A549 (cell line): ENCODE results near the gene SORT1. TPM values are rescaled to one million over a fixed set of nuclear protein-coding genes. Genes with fewer than 3 reads are reported as not detected.

Experiments used
- ATAC-seq, 2 experiments: fragments of 200-7000 bp in 1 of 2; fragments of >200 bp in 1 of 2; cut with Nextera tagmentation in 1 of 2; cut with Tn5 transposase in 1 of 2; 3 replicates each; pipeline versions ENCODE4 v1.8.0 to v1.9.1; 2018 to 2020; ENCODE audit warnings: mild to moderate bottlenecking in 1 of 2, moderate library complexity in 1 of 2
- CTCF ChIA-PET: fragments of 300-600 bp; sonication (Branson Sonifier 250); formaldehyde crosslinking; extraction: SDS; loops from one replicate; lab custom pipeline; 2021; ENCODE audit warnings: antibody characterized with exemption, inconsistent platforms; lab: Yijun Ruan, JAX
- POLR2A ChIA-PET: fragments of 350-600 bp; formaldehyde crosslinking; extraction: SDS; loops from one replicate; lab custom pipeline; 2021; ENCODE audit warnings: antibody characterized with exemption, inconsistent platforms; lab: Yijun Ruan, JAX
- DNase-seq, 2 experiments: peaks; one replicate each; pipeline versions ENCODE4 v3.0.0 to v3.0.0-alpha.2; 2011 to 2016; ENCODE audit warnings: low read depth in 1 of 2, low spot score in 1 of 2
- FAIRE-seq: peaks from 2 replicates; lab custom pipeline; 2011; peaks lifted over from hg19 to GRCh38; lab: Jason Lieb, UNC
- H3K27ac ChIP-seq, 2 experiments: fragments of >200 bp; sonication (Bioruptor Twin); formaldehyde crosslinking; 3 replicates each; pipeline ENCODE4 v1.5.1; 2016 to 2017
- H3K4me1 ChIP-seq: fragments of >200 bp; sonication (Bioruptor Twin); formaldehyde crosslinking; 3 replicates; pipeline ENCODE4 v1.6.1; 2016
- H3K4me2 ChIP-seq: fragments of >200 bp; sonication (Bioruptor Twin); formaldehyde crosslinking; 3 replicates; pipeline ENCODE4 v1.6.1; 2016
- H3K4me3 ChIP-seq: fragments of >200 bp; sonication (Bioruptor Twin); formaldehyde crosslinking; 3 replicates; pipeline ENCODE4 v1.5.1; 2016
- H3K9me3 ChIP-seq: fragments of >200 bp; sonication (Bioruptor Twin); formaldehyde crosslinking; 3 replicates; pipeline ENCODE4 v1.6.1; 2016
- BHLHE40 ChIP-seq: IDR thresholded peaks from 2 replicates; pipeline ENCODE4 v1.6.1; 2012; ENCODE audit warnings: low read depth, low read length, inconsistent platforms
- CHD4 ChIP-seq: fragments of 200-600 bp; sonication (generic); IDR thresholded peaks from 2 replicates; pipeline ENCODE4 v1.6.1; 2016; ENCODE audit warnings: antibody characterized with exemption, mild to moderate bottlenecking, borderline replicate concordance
- EHF ChIP-seq: fragments of 250-450 bp; sonication (Bioruptor Pico); IDR thresholded peaks from 2 replicates; pipeline ENCODE4 v1.5.0; 2020; ENCODE audit warnings: mild to moderate bottlenecking
- FOSL2 ChIP-seq, 2 experiments: fragments of 450-650 bp in 1 of 2; fragments of >200 bp in 1 of 2; sonication (Bioruptor Twin) in 1 of 2; formaldehyde crosslinking; IDR thresholded peaks; 2 replicates each; pipeline versions ENCODE4 v1.5.0 to v1.6.1; 2016 to 2020; ENCODE audit warnings: mild to moderate bottlenecking in 1 of 2, moderate library complexity in 1 of 2
- HDAC2 ChIP-seq: fragments of 200-600 bp; sonication (generic); IDR thresholded peaks from 2 replicates; pipeline ENCODE4 v1.6.1; 2016
- HOXB13 ChIP-seq: fragments of 250-450 bp; sonication (Bioruptor Pico); IDR thresholded peaks from 2 replicates; pipeline ENCODE4 v1.5.0; 2020; ENCODE audit warnings: low read depth, mild to moderate bottlenecking, moderate library complexity
- KDM5A ChIP-seq: fragments of 200-600 bp; sonication (generic); IDR thresholded peaks from 2 replicates; pipeline ENCODE4 v1.6.1; 2016; ENCODE audit warnings: antibody characterized with exemption, mild to moderate bottlenecking
- MAZ ChIP-seq: fragments of 150-350 bp; IDR thresholded peaks from 2 replicates; pipeline ENCODE4 v1.6.1; 2014; ENCODE audit warnings: antibody characterized with exemption, low read depth, low read length, borderline replicate concordance
- POLR2A ChIP-seq: IDR thresholded peaks from 2 replicates; pipeline ENCODE4 v1.6.1; 2012; ENCODE audit warnings: mild to moderate bottlenecking, low read length
- POLR2AphosphoS2 ChIP-seq: conservative IDR thresholded peaks from 2 replicates; pipeline ENCODE4 v1.6.1; 2012; ENCODE audit warnings: low read length, improper control_type of control experiment, inconsistent platforms
- RAD21 ChIP-seq, 2 experiments: fragments of >200 bp in 1 of 2; sonication (Bioruptor Twin) in 1 of 2; formaldehyde crosslinking in 1 of 2; IDR thresholded peaks in 1 of 2; conservative IDR thresholded peaks in 1 of 2; 2 replicates in 1 of 2; 3 replicates in 1 of 2; pipeline ENCODE4 v1.6.1; 2012 to 2018; ENCODE audit warnings: inconsistent platforms in 1 of 2
- RNF2 ChIP-seq: fragments of 200-600 bp; sonication (generic); IDR thresholded peaks from 2 replicates; pipeline ENCODE4 v1.6.1; 2016; ENCODE audit warnings: low read depth, mild to moderate bottlenecking, antibody characterized with exemption, moderate library complexity, borderline replicate concordance
- SMC3 ChIP-seq: fragments of >200 bp; sonication (Bioruptor Twin); formaldehyde crosslinking; IDR thresholded peaks from 3 replicates; pipeline ENCODE4 v1.6.1; 2018; ENCODE audit warnings: inconsistent platforms
- ZSCAN20 ChIP-seq: fragments of 250-450 bp; sonication (Bioruptor Pico); IDR thresholded peaks from 2 replicates; pipeline ENCODE4 v1.8.0; 2022; ENCODE audit warnings: mild to moderate bottlenecking, moderate library complexity
- WGBS: methylation state at CpG from one replicate; pipeline ENCODE4 v1.1.6; 2017; ENCODE audit errors: missing lambda C conversion rate; 5-methylcytosine and 5-hydroxymethylcytosine counted together
- polyA plus RNA-seq, 4 experiments: library from polyadenylated mRNA; depleted of rRNA in 3 of 4; stranded (reverse); fragments of >200 nt; fragmentation: RNase III in 1 of 4; extraction: RNeasy Plus Mini Kit Qiagen cat#74134 plus additional on column Dnase treatment in 1 of 4; gene quantifications; 2 replicates in 3 of 4; 3 replicates in 1 of 4; pipeline ENCODE4 v1.2.3, GENCODE V29; 2011 to 2017
- TF ChIP-seq, protein P1 (sequence below): IDR thresholded peaks from 2 replicates; pipeline ENCODE4 v1.6.1; 2012; ENCODE audit warnings: low read depth, borderline replicate concordance
- TF ChIP-seq, protein P2 (sequence below): fragments of 150-350 bp; IDR thresholded peaks from 2 replicates; pipeline ENCODE4 v1.6.1; 2014; ENCODE audit warnings: low read depth, mild to moderate bottlenecking, low read length
- TF ChIP-seq, protein P3 (sequence below): fragments of 250-450 bp; sonication (Bioruptor Pico); IDR thresholded peaks from 2 replicates; pipeline ENCODE4 v1.5.0; 2020; ENCODE audit warnings: low read depth, mild to moderate bottlenecking, moderate library complexity
- TF ChIP-seq, protein P4 (sequence below): fragments of 250-450 bp; sonication (Bioruptor Pico); IDR thresholded peaks from 2 replicates; pipeline ENCODE4 v1.5.0; 2021; ENCODE audit warnings: mild to moderate bottlenecking, moderate library complexity, borderline replicate concordance
- TF ChIP-seq, protein P5 (sequence below): fragments of >200 bp; sonication (Bioruptor Twin); formaldehyde crosslinking; IDR thresholded peaks from 3 replicates; pipeline ENCODE4 v1.6.1; 2016

Gene SORT1
- polyA plus RNA-seq, 2 of the 4 experiments (the other 2 are of a cell fraction): 6.0 to 14.7 TPM

DNA sequence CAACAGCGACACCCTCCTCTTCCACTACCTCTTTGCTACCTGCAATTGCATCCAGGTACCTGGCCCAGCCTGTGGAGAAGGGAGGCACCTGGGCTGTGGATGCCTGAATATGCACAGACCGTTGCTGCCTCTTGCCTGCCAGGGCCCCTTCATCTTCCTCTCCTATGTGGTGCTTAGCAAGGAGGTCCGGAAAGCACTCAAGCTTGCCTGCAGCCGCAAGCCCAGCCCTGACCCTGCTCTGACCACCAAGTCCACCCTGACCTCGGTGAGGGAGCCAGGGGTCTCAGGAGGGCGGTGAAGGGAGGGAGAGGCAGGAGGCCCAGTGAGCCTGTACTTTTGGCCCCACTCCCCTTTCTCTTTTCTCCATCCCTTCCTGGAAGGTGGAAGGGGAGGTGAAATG, 126.3 kb downstream of the SORT1 start (continued):
- TF ChIP-seq CHD4: no peak
- no peak for TF ChIP-seq BHLHE40

DNA sequence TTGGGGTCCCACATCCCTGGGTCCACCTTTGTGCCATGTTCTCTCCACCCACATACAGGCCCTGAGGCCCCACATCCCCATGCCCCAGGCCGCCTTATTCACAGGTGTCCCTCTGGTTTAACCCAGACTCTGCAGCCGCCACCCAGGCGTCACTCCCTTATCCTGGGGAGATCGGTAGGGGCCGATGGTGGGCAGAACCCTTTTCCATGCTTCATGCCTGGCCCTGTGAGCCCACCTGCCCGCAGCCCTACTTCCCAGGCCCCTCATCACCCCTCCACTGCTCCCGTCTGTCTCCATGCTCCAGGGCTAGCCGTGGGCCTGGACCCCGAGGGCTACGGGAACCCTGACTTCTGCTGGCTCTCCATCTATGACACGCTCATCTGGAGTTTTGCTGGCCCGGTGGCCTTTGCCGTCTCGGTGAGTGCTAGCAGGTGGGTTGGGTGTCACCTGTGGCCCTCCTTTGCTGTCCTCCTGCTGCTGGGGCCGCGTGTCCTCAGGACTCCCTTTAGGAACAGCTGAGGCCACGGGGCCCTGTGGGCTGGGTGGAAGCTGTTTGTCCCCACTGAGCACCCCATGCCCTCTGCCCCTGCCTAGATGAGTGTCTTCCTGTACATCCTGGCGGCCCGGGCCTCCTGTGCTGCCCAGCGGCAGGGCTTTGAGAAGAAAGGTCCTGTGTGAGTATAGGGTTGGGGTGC, 126.9 kb downstream of the SORT1 start:
- FAIRE-seq (no peak), ATAC-seq (no peak), DNase-seq (no peak)
- Histone ChIP-seq H3K4me2 (no peak overlapping the region), H3K27ac (peak overlapping the region in 1 of 2 experiments; percentile 99; a peak in 1 of 6 replicates), H3K9me3 (no peaks in the 10 kb centered on the region), H3K4me3 (no peak overlapping the region), H3K4me1 (peaks cover 30% of the 10 kb centered on the region)
- ChIA-PET POLR2A (no interaction called here), CTCF (no interaction called here)
- WGBS: 95% methylated on average over 9 of the region's 20 CpGs
- TF ChIP-seq, protein P1, sequence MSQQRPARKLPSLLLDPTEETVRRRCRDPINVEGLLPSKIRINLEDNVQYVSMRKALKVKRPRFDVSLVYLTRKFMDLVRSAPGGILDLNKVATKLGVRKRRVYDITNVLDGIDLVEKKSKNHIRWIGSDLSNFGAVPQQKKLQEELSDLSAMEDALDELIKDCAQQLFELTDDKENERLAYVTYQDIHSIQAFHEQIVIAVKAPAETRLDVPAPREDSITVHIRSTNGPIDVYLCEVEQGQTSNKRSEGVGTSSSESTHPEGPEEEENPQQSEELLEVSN: no peak
- TF ChIP-seq POLR2AphosphoS2 (no peak), KDM5A (no peak), SMC3 (no peak), ZSCAN20 (CRISPR knock-in tag) (no peak), HDAC2 (no peak), FOSL2 (IDR thresholded peaks at IDR 0.05) (no peak), FOSL2 (CRISPR knock-in tag; IDR thresholded peaks at IDR 0.05) (no peak), RNF2 (no peak), EHF (CRISPR knock-in tag) (no peak), RAD21 (conservative IDR thresholded peaks at IDR 0.05 in 1 of 2, IDR thresholded peaks at IDR 0.05 in 1 of 2) (no peak)
- TF ChIP-seq, protein P2, sequence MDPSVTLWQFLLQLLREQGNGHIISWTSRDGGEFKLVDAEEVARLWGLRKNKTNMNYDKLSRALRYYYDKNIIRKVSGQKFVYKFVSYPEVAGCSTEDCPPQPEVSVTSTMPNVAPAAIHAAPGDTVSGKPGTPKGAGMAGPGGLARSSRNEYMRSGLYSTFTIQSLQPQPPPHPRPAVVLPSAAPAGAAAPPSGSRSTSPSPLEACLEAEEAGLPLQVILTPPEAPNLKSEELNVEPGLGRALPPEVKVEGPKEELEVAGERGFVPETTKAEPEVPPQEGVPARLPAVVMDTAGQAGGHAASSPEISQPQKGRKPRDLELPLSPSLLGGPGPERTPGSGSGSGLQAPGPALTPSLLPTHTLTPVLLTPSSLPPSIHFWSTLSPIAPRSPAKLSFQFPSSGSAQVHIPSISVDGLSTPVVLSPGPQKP: no peak
- TF ChIP-seq, protein P3, sequence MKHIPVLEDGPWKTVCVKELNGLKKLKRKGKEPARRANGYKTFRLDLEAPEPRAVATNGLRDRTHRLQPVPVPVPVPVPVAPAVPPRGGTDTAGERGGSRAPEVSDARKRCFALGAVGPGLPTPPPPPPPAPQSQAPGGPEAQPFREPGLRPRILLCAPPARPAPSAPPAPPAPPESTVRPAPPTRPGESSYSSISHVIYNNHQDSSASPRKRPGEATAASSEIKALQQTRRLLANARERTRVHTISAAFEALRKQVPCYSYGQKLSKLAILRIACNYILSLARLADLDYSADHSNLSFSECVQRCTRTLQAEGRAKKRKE (CRISPR knock-in tag): no peak

DNA sequence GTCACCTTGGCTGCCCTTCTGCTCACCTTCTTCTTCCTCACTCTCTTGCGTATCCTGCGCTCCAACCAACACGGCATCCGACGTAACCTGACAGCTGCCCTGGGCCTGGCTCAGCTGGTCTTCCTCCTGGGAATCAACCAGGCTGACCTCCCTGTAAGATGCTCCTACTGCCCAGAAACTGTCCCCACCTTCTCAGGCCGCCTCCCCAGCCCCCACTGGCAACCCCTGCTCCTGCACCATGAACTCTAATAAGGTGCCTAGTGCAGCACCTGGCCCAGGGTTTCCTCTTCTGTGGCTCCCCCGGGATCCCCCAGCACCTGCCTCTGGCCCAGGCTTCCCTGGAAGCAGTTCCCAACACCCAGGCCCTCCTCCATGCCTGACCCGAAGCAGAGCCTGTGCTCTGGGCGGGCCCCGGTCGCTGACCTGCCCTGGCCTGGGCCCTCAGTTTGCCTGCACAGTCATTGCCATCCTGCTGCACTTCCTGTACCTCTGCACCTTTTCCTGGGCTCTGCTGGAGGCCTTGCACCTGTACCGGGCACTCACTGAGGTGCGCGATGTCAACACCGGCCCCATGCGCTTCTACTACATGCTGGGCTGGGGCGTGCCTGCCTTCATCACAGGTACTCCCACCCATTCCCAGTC, 127.6 kb downstream of the SORT1 start:
- H3K9me3 ChIP-seq: no peaks in the 10 kb centered on the region
- H3K4me1 ChIP-seq: peaks cover 24% of the 10 kb centered on the region
- H3K27ac ChIP-seq: no peak overlapping the region
- DNase-seq (no peak), FAIRE-seq (no peak), ATAC-seq (no peak)
- ChIA-PET POLR2A (no interaction called here), CTCF (interaction anchor here (1.2 kb wide), 1 partner anchor 130 kb away, joined by 7 read pairs; no protein-coding TSS in a partner anchor)
- 87% methylated on average over 17 of the region's 17 CpGs for WGBS
- no peak overlapping the region for H3K4me3 ChIP-seq
- TF ChIP-seq POLR2A: no peak
- no peak for TF ChIP-seq HOXB13 (CRISPR knock-in tag)
- TF ChIP-seq MAZ: no peak
- no peak for TF ChIP-seq CHD4
- TF ChIP-seq, protein P4, sequence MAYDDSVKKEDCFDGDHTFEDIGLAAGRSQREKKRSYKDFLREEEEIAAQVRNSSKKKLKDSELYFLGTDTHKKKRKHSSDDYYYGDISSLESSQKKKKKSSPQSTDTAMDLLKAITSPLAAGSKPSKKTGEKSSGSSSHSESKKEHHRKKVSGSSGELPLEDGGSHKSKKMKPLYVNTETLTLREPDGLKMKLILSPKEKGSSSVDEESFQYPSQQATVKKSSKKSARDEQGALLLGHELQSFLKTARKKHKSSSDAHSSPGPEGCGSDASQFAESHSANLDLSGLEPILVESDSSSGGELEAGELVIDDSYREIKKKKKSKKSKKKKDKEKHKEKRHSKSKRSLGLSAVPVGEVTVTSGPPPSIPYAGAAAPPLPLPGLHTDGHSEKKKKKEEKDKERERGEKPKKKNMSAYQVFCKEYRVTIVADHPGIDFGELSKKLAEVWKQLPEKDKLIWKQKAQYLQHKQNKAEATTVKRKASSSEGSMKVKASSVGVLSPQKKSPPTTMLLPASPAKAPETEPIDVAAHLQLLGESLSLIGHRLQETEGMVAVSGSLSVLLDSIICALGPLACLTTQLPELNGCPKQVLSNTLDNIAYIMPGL: no peak
- TF ChIP-seq, protein P5, sequence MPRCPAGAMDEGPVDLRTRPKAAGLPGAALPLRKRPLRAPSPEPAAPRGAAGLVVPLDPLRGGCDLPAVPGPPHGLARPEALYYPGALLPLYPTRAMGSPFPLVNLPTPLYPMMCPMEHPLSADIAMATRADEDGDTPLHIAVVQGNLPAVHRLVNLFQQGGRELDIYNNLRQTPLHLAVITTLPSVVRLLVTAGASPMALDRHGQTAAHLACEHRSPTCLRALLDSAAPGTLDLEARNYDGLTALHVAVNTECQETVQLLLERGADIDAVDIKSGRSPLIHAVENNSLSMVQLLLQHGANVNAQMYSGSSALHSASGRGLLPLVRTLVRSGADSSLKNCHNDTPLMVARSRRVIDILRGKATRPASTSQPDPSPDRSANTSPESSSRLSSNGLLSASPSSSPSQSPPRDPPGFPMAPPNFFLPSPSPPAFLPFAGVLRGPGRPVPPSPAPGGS: no peak
- TF ChIP-seq FOSL2 (IDR thresholded peaks at IDR 0.05): no peak
- TF ChIP-seq FOSL2 (CRISPR knock-in tag; IDR thresholded peaks at IDR 0.05): no peak
- TF ChIP-seq, protein P1: no peak
- H3K4me2 ChIP-seq: no peak overlapping the region
